ENCODE data around the gene NKX1-1. TPM values are rescaled to one million over a fixed set of nuclear protein-coding genes. Genes with fewer than 3 reads are reported as not detected.
A peak's percentile ranks its signal among the peaks of the same experiment; 100 is the strongest.

NKX1-1 gene
- total RNA-seq, 1 donor from 2014 or later = not detected

GRCh38 chr4:1385373-1386340 is 20.6 kb downstream of the NKX1-1 start:
- Histone ChIP-seq H3K4me1 (no peaks in the 10 kb centered on the region), H3K9me3 (replicated peaks) (peaks cover 19% of the 10 kb centered on the region), H3K27ac (replicated peaks) (no peak overlapping the region), H3K36me3 (peaks cover 71% of the 10 kb centered on the region), H3K4me3 (no peak overlapping the region), H3K27me3 (ENCODE audit: low read depth) (no peaks in the 10 kb centered on the region)
- DNase-seq = peak; percentile 9
- TF ChIP-seq CTCF (IDR thresholded peaks at IDR 0.05; ENCODE audit: borderline replicate concordance) = no peak
- intact Hi-C loops (cut with micrococcal nuclease) = no loop called here

- H3K36me3 ChIP-seq = peaks cover 67% of the 10 kb centered on the region
- no peak overlapping the region for H3K27ac ChIP-seq (replicated peaks)
- no peak overlapping the region for H3K4me3 ChIP-seq
- no peak for TF ChIP-seq CTCF (IDR thresholded peaks at IDR 0.05; ENCODE audit: borderline replicate concordance)
- peaks cover 19% of the 10 kb centered on the region for H3K9me3 ChIP-seq (replicated peaks)
- intact Hi-C loops (cut with micrococcal nuclease) = no loop called here
- peak; percentile 11 for DNase-seq
- H3K27me3 ChIP-seq (ENCODE audit: low read depth) = no peaks in the 10 kb centered on the region
- H3K4me1 ChIP-seq = no peaks in the 10 kb centered on the region
These were observed 21.4 kb downstream of the NKX1-1 start for GRCh38 chr4:1384675-1385372.

- intact Hi-C loops (cut with micrococcal nuclease) = no loop called here
- no peak for TF ChIP-seq CTCF (IDR thresholded peaks at IDR 0.05; ENCODE audit: borderline replicate concordance)
- H3K9me3 ChIP-seq (replicated peaks) = peaks cover 12% of the 10 kb centered on the region
- no peaks in the 10 kb centered on the region for H3K4me1 ChIP-seq
- DNase-seq = peak; percentile 7
- no peak overlapping the region for H3K27ac ChIP-seq (replicated peaks)
- no peak overlapping the region for H3K4me3 ChIP-seq
- H3K27me3 ChIP-seq (ENCODE audit: low read depth) = no peaks in the 10 kb centered on the region
- H3K36me3 ChIP-seq = peaks cover 60% of the 10 kb centered on the region
These were observed 22.3 kb downstream of the NKX1-1 start for GRCh38 chr4:1383728-1384591.

GRCh38 chr4:1382776-1383727 is 23.2 kb downstream of the NKX1-1 start:
- Histone ChIP-seq H3K9me3 (replicated peaks) (peaks cover 3% of the 10 kb centered on the region), H3K4me3 (no peak overlapping the region), H3K36me3 (peaks cover 51% of the 10 kb centered on the region), H3K27me3 (ENCODE audit: low read depth) (no peaks in the 10 kb centered on the region), H3K4me1 (no peaks in the 10 kb centered on the region), H3K27ac (replicated peaks) (no peak overlapping the region)
- DNase-seq = peak; percentile 8
- intact Hi-C loops (cut with micrococcal nuclease) = no loop called here
- TF ChIP-seq CTCF (IDR thresholded peaks at IDR 0.05; ENCODE audit: borderline replicate concordance) = no peak
